Measurements from ENCODE around the gene GSTM1.
"Not testable (repeated sequence)": the region's sequence is repeated elsewhere in the genome, so short reads cannot be mapped to it uniquely, and the experiment has no call there.

GSTM1 gene

GRCh38 chr1:109661391-109661790 lies 26.2 kb upstream of the GSTM1 start:
- DNase-seq: no peak

GRCh38 chr1:109664671-109665070 lies 22.9 kb upstream of the GSTM1 start:
- DNase-seq: no peak

DNA sequence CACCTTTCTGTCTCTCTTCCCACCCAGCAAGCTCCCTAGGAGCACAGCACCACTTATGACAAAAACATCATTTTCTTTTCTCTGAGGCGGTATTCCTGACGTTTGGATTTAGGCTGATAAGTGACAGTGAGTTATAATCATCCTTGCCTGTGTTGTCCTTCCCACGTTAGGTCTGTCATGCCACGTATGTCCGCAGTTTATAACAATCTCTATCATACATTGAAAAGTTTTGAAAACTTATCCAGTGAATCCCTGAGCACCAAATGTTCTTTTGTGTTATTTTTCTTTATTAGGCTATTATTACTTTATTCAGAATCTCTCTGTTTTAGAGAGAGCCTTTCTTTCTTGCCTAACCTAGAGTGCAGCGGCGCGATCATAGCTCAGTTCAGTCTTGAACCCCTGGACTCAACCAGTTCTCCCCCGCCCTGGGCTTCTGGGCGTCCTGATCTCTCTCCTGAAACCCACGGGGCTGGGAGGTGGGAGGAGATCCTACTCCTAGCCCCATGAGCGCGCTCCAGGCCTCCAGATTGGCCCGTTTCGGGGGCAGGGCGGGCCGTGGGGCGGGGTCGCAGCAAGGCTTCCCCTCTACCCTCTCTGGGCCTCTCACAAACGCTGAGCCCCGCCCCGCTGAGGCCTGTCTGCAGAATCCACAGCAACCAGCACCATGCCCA lies 20.0 kb upstream of the GSTM1 start, which contains the start of gene GSTM2:
GSTM2 (plus strand) TSS at position 606 of the 671 bp plus-strand sequence; CDS start at position 665, 59 bp downstream.
- peak; percentile 45 for DNase-seq

DNA sequence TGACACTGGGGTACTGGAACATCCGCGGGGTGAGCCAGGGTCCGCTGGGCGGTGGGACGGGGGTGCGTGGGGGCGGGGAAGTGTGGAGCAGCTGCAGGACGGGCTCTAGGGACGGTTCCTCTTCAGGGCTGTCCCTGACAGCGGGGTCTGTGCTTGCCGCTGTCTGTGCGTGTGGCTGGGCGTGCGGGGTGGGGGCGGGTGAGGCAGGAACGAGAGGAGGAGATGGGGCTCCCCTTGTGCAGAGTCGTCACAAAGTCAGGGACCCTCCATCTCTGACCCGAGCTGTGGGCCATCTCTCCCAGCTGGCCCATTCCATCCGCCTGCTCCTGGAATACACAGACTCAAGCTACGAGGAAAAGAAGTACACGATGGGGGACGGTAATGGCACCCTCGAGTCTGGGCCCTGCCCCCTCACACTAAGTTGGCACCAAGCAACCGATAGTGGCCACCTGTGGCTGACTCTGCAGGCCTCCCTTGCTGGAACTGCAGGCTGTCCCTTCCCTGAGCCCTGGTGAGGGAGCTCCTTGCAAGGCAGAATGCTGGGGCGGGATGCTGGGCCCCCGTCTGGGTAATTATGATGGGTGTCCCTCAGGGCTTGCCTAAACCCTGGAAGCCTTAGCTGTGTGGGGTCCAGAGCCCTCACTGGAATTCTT lies 19.4 kb upstream of the GSTM1 start:
- DNase-seq: no peak

DNA sequence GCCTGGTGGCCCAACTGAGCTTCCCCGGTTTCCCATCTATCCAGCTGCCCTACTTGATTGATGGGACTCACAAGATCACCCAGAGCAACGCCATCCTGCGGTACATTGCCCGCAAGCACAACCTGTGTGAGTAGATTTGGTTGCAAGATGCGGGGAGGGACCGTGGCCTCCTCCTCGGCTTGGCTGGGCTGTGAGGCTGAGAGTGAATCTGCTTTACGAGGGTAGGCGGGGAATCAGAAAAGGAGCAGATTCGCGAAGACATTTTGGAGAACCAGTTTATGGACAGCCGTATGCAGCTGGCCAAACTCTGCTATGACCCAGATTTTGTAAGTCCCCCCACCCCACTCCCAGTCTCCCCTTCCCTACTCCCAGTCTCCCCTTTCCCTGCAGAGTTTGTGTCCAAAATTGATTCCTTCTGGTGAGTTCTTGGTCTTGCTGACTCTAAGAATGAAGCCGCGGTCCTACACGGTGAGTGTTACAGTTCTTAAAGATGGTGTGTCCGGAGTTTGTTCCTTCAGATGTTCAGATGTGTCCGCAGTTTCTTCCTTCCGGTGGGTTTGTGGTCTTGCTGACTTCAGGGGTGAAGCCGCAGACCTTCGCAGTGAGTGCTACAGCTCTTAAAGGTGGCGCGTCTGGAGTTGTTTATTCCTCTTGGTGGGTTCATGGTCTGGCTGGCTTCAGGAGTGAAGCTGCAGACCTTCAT lies 18.2 kb upstream of the GSTM1 start:
- no peak for DNase-seq

- DNase-seq: not testable (repeated sequence)
Observed at GRCh38 chr1:109669949-109670302, 17.7 kb upstream of the GSTM1 start.

GRCh38 chr1:109671067-109671466 lies 16.6 kb upstream of the GSTM1 start:
- no peak for DNase-seq

- DNase-seq: not testable (repeated sequence)
Observed at GRCh38 chr1:109673861-109674260, 13.8 kb upstream of the GSTM1 start.

- DNase-seq: not testable (repeated sequence)
Observed at GRCh38 chr1:109676683-109677381, 10.8 kb upstream of the GSTM1 start.

- no peak for DNase-seq
Observed at GRCh38 chr1:109677459-109677858, 10.2 kb upstream of the GSTM1 start.

GRCh38 chr1:109678637-109679036 lies 9.0 kb upstream of the GSTM1 start:
- not testable (repeated sequence) for DNase-seq

- not testable (repeated sequence) for DNase-seq
Observed at GRCh38 chr1:109684777-109685176, 2.8 kb upstream of the GSTM1 start.

- not testable (repeated sequence) for DNase-seq
Observed at GRCh38 chr1:109685399-109685798, 2.2 kb upstream of the GSTM1 start.

DNA sequence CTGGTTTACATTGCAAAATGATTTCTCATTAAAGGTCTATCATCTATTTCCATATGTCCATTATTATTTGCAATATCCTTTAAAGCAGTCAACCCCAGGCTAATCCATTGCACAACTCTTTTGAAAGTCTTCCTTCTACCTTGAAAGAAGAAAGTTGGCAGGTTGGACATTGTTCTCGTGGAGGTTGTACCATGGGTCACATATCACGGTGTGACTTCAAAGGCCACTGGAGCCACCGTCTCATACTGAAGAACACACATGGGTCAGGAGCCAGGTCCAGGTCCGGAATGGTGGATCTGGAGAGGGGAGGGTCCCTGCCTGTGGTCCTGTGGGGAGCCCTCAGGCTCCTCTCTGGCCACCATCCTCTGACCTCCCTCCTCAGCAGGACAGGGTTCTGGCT lies 1.7 kb upstream of the GSTM1 start:
- DNase-seq: not testable (repeated sequence)

GRCh38 chr1:109687109-109687508 lies 508 bp upstream of the GSTM1 start:
- DNase-seq: not testable (repeated sequence)

GRCh38 chr1:109689844-109690405 lies 2.3 kb downstream of the GSTM1 start:
- no peak for DNase-seq

GRCh38 chr1:109691759-109692158 lies 4.1 kb downstream of the GSTM1 start:
- no peak for DNase-seq

- DNase-seq: not testable (repeated sequence)
Observed at GRCh38 chr1:109694400-109694799, 6.8 kb downstream of the GSTM1 start.

- DNase-seq: not testable (repeated sequence)
Observed at GRCh38 chr1:109695138-109695537, 7.5 kb downstream of the GSTM1 start.

DNA sequence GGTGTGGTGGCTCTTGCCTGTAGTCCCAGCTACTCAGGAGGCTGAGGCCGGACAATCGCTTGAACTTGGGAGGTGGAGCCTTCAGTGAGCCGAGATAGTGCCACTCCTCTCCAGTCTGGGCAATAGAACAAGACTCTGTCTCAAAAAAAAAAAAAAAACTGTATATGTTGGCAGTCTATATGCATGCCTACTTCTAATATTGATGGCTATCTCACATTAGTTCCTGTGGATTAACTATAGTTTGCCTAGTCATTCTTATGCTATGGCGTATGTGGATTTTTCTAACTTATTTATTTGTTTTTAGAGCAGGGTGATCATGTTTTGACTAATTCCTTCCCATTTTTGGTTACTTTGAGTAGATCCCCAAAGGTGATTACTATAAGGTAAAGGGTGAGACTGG lies 9.4 kb downstream of the GSTM1 start:
- DNase-seq: no peak

DNA sequence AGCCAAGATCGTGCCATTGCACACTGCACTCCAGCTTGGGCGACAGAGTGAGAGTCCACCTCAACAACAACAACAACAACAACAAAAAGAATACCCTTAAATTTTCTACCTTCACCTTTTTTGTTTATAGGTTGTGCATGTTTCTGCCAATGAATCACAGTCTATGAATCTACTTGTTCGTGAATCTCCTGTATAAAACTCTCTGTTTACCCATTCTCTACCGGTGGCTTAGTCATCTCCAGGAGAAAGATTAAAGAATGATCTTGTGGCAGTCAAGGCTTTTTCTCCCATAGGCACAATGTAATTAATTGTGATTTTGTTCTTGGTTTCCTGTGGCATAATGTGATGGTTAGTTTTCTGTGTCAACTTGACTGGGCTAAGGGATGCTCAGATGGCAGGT lies 10.2 kb downstream of the GSTM1 start:
- not testable (repeated sequence) for DNase-seq

- not testable (repeated sequence) for DNase-seq
Observed at GRCh38 chr1:109702940-109703339, 15.3 kb downstream of the GSTM1 start.

DNA sequence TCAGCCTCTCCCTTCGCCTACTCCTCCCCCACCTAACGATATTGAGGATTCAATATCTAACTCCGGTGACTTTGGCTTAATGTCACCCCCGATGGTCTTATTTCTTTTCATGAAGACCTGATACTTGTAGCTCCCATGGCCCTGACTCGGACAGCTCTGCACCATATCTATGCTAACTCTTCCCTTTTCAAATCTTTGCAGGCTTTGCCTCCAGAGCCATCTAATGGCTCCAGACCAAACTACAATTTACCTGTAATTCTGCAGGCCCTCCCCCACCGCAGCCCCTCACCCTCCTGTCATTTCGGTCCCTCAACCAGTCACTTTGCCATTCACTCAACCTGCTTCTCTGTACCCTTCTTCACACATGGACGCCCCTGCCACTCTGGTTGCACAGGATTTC lies 16.6 kb downstream of the GSTM1 start:
- DNase-seq: no peak

Measured in NCI-H1436 treated with DMSO at 0.1 percent for 48 hours (cell line).